Measurements from ENCODE around the gene ST3GAL3. TPM values are rescaled to one million over a fixed set of nuclear protein-coding genes. Genes with fewer than 3 reads are reported as not detected.

Gene ST3GAL3
- total RNA-seq, 1 experiment from 2014 or later: 8.6 TPM

GRCh38 chr1:43722810-43723209 is 15.5 kb downstream of the ST3GAL3 start:
- no peaks in the 10 kb centered on the region for H3K36me3 Mint-ChIP-seq
- H3K4me1 Mint-ChIP-seq: peaks cover 7% of the 10 kb centered on the region
- ChIA-PET CTCF (interaction anchor here (1.5 to 1.9 kb wide), 2 partner anchors 70 to 212 kb away, joined by 4 to 12 read pairs; no protein-coding TSS in a partner anchor), POLR2A (interaction anchor here (1.2 kb wide), 1 partner anchor 16 kb away, joined by 3 read pairs; no protein-coding TSS in a partner anchor)
- peak; percentile 16 for DNase-seq (ENCODE audit: low spot score)
- no peaks in the 10 kb centered on the region for H3K27me3 Mint-ChIP-seq (ENCODE audit: low read depth)
- H3K4me3 Mint-ChIP-seq: no peak overlapping the region
- ATAC-seq: peak; percentile 69
- no peak for TF ChIP-seq IRF2 (CRISPR knock-in tag; IDR thresholded peaks at IDR 0.05; ENCODE audit: borderline replicate concordance, low read depth)
- TF ChIP-seq TCF7 (CRISPR knock-in tag; IDR thresholded peaks at IDR 0.05; ENCODE audit: low read depth): no peak
- TF ChIP-seq PRRX2 (CRISPR knock-in tag; IDR thresholded peaks at IDR 0.05): no peak
- TF ChIP-seq ZNF532 (CRISPR knock-in tag; IDR thresholded peaks at IDR 0.05; ENCODE audit: borderline replicate concordance): no peak
- TF ChIP-seq, protein P1, sequence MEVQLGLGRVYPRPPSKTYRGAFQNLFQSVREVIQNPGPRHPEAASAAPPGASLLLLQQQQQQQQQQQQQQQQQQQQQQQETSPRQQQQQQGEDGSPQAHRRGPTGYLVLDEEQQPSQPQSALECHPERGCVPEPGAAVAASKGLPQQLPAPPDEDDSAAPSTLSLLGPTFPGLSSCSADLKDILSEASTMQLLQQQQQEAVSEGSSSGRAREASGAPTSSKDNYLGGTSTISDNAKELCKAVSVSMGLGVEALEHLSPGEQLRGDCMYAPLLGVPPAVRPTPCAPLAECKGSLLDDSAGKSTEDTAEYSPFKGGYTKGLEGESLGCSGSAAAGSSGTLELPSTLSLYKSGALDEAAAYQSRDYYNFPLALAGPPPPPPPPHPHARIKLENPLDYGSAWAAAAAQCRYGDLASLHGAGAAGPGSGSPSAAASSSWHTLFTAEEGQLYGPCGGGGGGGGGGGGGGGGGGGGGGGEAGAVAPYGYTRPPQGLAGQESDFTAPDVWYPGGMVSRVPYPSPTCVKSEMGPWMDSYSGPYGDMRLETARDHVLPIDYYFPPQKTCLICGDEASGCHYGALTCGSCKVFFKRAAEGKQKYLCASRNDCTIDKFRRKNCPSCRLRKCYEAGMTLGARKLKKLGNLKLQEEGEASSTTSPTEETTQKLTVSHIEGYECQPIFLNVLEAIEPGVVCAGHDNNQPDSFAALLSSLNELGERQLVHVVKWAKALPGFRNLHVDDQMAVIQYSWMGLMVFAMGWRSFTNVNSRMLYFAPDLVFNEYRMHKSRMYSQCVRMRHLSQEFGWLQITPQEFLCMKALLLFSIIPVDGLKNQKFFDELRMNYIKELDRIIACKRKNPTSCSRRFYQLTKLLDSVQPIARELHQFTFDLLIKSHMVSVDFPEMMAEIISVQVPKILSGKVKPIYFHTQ (CRISPR knock-in tag; IDR thresholded peaks at IDR 0.05): no peak
- TF ChIP-seq, protein P2, sequence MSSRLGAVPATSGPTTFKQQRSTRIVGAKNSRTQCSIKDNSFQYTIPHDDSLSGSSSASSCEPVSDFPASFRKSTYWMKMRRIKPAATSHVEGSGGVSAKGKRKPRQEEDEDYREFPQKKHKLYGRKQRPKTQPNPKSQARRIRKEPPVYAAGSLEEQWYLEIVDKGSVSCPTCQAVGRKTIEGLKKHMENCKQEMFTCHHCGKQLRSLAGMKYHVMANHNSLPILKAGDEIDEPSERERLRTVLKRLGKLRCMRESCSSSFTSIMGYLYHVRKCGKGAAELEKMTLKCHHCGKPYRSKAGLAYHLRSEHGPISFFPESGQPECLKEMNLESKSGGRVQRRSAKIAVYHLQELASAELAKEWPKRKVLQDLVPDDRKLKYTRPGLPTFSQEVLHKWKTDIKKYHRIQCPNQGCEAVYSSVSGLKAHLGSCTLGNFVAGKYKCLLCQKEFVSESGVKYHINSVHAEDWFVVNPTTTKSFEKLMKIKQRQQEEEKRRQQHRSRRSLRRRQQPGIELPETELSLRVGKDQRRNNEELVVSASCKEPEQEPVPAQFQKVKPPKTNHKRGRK (CRISPR knock-in tag; IDR thresholded peaks at IDR 0.05; ENCODE audit: borderline replicate concordance): no peak
- TF ChIP-seq CTCF (IDR thresholded peaks at IDR 0.05): no peak
- TF ChIP-seq NFYB (CRISPR knock-in tag; conservative IDR thresholded peaks at IDR 0.05; ENCODE audit: low read depth): no peak
- no peaks in the 10 kb centered on the region for H3K9me3 Mint-ChIP-seq
- 0 out of 2 replicates have a peak overlapping the region, but pooled peaks have one; percentile 0 for H3K27ac Mint-ChIP-seq

DNA sequence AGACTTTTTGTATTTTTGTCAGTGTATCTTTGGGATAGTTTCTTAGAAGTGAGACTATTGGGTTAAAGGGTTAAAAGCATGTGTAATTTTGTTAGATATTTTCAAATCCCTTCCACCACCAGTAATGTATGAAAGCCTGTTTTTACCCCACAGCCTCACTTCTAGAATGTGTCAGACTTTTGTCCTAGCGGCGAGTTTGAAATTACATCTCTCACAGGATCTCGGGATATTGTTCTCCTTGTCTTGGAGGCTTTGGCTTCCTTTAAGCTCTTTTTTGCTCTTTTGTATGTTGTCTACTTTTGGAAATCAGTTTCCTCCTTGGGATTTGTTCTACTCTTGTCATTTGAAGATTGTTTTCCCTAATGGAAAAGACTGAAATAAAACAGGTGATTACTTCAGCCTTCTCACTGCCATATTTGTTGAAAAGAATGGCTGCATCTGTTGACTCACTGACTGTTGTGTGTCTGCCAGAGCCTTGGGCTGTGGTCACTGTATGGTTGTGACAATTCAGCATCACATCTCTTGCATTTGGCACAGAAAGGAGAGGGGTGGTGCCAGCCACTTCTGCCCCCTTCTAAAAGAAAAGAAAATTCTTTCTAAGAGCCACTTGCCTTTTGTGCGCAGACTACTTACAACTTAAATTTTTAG is 22.6 kb downstream of the ST3GAL3 start:
- no peak for TF ChIP-seq ZMAT4 (CRISPR knock-in tag; IDR thresholded peaks at IDR 0.05)
- TF ChIP-seq ZBTB21 (CRISPR knock-in tag; IDR thresholded peaks at IDR 0.05; ENCODE audit: borderline replicate concordance): no peak
- no peak for TF ChIP-seq RELA (CRISPR knock-in tag; IDR thresholded peaks at IDR 0.05; ENCODE audit: borderline replicate concordance)
- TF ChIP-seq ZNF317 (CRISPR knock-in tag; IDR thresholded peaks at IDR 0.05; ENCODE audit: borderline replicate concordance, low read depth): no peak
- TF ChIP-seq ZNF423 (CRISPR knock-in tag; IDR thresholded peaks at IDR 0.05): no peak
- TF ChIP-seq, protein P3, sequence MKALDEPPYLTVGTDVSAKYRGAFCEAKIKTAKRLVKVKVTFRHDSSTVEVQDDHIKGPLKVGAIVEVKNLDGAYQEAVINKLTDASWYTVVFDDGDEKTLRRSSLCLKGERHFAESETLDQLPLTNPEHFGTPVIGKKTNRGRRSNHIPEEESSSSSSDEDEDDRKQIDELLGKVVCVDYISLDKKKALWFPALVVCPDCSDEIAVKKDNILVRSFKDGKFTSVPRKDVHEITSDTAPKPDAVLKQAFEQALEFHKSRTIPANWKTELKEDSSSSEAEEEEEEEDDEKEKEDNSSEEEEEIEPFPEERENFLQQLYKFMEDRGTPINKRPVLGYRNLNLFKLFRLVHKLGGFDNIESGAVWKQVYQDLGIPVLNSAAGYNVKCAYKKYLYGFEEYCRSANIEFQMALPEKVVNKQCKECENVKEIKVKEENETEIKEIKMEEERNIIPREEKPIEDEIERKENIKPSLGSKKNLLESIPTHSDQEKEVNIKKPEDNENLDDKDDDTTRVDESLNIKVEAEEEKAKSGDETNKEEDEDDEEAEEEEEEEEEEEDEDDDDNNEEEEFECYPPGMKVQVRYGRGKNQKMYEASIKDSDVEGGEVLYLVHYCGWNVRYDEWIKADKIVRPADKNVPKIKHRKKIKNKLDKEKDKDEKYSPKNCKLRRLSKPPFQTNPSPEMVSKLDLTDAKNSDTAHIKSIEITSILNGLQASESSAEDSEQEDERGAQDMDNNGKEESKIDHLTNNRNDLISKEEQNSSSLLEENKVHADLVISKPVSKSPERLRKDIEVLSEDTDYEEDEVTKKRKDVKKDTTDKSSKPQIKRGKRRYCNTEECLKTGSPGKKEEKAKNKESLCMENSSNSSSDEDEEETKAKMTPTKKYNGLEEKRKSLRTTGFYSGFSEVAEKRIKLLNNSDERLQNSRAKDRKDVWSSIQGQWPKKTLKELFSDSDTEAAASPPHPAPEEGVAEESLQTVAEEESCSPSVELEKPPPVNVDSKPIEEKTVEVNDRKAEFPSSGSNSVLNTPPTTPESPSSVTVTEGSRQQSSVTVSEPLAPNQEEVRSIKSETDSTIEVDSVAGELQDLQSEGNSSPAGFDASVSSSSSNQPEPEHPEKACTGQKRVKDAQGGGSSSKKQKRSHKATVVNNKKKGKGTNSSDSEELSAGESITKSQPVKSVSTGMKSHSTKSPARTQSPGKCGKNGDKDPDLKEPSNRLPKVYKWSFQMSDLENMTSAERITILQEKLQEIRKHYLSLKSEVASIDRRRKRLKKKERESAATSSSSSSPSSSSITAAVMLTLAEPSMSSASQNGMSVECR (CRISPR knock-in tag; IDR thresholded peaks at IDR 0.05; ENCODE audit: borderline replicate concordance): no peak
- TF ChIP-seq E2F4 (CRISPR knock-in tag; IDR thresholded peaks at IDR 0.05; ENCODE audit: borderline replicate concordance, low read depth): no peak
- Mint-ChIP-seq H3K9me3 (no peaks in the 10 kb centered on the region), H3K36me3 (no peaks in the 10 kb centered on the region), H3K4me3 (no peak overlapping the region), H3K27me3 (ENCODE audit: low read depth) (no peaks in the 10 kb centered on the region; the same call in 1 of the 2 replicates), H3K4me1 (no peaks in the 10 kb centered on the region), H3K27ac (no peak overlapping the region)
- ChIA-PET POLR2A (no interaction called here), CTCF (no interaction called here)
- DNase-seq (ENCODE audit: low spot score) (no peak), ATAC-seq (no peak)

All from WTC11 (cell line).